GM13977 (cell line): Measurements from ENCODE around the gene ERF.

Experiments
- DNase-seq: peaks from one replicate; pipeline ENCODE4 v3.0.0; 2012; ENCODE audit warnings: low spot score
- in situ Hi-C: fragments of 300-500 bp; cut with MboI; formaldehyde crosslinking; loops from one replicate; pipeline ENCODE4 v1.12.0; 2022; ENCODE audit warnings: low sequenced_read_pairs, low pct_unique_long_range_greater_than_20kb, mixed read lengths, inconsistent platforms; ENCODE audit not compliant: unreplicated experiment
- TF ChIP-seq, protein P1 (sequence below): IDR thresholded peaks from 2 replicates; pipeline ENCODE4 v1.5.1; 2012; ENCODE audit warnings: mild to moderate bottlenecking, control low read depth; ENCODE audit not compliant: insufficient read depth; ENCODE audit errors: extremely low read depth, missing control alignments

The ERF gene

DNA sequence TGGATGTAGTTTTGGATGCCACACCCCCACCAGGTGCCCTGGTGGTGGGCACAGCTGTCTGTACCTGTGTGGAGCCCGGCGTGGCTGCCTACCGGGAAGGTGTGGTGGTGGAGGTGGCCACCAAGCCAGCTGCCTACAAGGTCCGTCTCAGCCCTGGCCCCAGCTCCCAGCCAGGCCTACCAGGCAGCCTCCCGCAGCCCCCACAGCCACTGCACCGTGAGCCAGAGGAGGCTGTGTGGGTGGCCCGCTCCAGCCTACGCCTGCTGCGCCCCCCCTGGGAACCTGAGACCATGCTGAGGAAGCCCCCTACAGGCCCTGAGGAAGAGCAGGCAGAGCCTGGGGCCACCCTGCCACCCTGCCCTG lies 17.6 kb upstream of the ERF start:
- in situ Hi-C loops, result no loop called here
- no peak for DNase-seq
- TF ChIP-seq, protein P1, sequence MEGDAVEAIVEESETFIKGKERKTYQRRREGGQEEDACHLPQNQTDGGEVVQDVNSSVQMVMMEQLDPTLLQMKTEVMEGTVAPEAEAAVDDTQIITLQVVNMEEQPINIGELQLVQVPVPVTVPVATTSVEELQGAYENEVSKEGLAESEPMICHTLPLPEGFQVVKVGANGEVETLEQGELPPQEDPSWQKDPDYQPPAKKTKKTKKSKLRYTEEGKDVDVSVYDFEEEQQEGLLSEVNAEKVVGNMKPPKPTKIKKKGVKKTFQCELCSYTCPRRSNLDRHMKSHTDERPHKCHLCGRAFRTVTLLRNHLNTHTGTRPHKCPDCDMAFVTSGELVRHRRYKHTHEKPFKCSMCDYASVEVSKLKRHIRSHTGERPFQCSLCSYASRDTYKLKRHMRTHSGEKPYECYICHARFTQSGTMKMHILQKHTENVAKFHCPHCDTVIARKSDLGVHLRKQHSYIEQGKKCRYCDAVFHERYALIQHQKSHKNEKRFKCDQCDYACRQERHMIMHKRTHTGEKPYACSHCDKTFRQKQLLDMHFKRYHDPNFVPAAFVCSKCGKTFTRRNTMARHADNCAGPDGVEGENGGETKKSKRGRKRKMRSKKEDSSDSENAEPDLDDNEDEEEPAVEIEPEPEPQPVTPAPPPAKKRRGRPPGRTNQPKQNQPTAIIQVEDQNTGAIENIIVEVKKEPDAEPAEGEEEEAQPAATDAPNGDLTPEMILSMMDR, result no peak

DNA sequence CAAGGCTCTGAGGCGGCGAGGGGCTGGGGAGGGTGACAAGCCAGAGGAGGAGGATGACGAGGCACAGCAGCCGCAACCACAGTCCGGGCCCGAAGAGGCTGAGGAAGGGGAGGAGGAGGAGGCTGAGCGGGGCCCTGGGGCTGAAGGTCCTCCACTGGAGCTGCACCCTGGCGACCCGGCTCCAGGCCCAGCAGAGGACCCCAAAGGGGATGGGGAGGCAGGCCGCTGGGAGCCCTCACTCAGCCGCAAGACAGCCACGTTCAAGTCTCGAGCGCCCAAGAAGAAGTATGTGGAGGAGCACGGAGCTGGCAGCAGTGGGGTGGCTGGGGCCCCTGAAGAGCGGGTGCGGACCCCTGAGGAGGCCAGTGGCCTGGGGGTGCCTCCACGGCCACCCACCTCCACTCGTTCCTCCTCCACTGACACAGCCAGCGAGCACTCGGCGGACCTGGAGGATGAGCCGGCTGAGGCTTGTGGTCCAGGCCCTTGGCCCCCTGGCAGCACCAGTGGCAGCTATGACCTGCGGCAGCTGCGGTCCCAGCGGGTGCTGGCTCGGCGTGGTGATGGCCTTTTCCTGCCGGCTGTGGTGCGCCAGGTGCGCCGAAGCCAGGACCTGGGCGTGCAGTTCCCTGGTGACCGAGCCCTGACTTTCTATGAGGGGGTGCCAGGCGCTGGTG lies 17.1 kb upstream of the ERF start:
- DNase-seq, result no peak
- in situ Hi-C loops, result no loop called here
- TF ChIP-seq, protein P1, result no peak

DNA sequence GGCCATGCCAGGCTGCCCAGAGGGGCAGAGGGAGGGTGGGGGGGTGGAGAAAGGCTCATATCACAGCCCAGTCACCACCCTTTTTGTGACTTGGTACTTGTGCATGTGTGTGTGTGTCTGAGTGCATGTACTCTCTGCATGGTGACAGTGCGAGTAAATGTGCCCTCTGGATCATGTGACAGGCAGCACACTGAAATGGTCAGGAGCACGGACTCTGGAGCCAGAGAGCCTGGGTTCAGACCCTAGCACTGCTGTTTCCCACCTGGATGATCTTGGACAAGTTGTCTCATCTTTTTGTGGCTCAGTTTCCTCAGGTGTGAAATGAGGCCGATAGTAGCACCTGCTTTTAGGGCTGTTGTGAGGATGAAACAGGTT lies 16.1 kb upstream of the ERF start:
- TF ChIP-seq, protein P1, result no peak
- no peak for DNase-seq
- in situ Hi-C loops, result no loop called here

DNA sequence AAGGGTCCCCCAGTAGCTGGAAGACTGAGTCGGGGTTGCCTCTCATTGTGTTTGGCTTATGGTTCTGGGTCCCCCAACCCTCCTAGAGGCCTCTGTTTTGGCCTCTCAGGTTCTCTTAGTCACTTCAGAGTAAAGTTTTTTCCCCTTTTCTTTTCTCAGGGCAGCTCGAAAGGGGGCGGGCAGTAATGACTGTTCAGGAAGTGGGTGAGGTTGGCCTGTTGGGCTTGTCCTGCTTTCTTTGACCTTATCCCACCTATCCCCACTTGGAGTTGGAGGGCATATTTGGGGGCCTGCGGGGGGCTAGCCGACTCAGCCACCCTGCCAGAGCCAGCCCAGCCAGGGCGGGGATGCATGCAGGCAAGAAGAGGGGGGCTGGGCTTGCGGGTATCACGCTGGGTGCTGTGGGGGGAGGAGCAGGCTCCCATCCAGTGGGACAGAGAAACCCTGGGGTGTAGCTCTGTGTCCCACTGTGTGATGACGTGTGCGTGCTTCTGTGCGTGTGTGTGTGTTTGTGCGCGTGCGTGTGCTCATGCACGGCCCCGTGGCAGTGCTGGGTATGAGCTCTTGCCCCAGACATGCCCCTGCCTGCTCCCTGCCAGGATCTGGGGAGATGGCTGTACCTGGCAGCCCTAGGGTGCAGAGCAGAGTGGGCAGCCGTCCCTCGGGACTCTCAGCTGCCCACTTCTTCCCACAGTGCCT lies 15.6 kb upstream of the ERF start:
- TF ChIP-seq, protein P1, result no peak
- in situ Hi-C loops, result no loop called here

DNA sequence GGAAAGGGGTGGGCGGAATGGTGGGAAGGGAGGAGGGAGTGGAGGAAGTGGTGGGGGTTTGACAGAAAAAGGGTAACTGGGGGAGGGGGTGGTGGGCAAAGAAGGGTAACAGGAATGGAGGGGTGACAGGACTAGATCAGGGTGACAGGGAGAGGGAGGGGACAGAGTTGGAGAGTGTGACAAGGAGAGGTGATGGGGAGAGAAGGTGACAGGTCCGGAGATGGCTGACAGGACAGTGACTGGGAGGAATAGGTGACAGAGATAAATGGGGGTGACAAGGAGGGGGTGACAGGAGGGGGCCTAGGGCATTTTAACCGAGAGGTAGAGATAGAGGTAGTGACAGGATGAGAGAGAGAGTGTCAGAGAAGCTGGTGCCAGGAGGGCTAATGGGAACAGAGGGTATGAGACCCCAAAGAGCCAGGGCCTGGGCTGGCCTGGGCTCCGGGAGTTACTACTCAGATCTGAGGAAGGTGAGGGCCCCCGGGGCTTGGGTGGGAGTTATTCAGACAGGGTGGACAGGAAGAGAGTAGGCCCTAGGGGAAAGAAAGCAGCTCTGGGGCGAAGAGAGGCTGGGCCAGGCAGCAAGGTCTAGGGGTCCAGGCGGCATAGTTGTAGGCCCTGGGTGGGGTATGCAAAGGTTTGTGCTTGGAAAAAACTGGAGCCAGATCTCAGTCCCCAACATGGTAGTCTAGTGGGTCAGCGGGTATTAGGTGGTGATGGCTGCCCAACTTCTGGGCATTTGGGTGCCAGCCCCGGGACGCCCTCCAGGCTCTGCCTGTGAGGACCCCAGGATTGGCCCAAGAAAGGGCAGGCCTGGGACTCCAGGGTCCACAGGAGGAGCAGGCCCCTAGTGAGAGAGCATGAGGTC lies 14.8 kb upstream of the ERF start:
- TF ChIP-seq, protein P1, result no peak
- no peak for DNase-seq
- in situ Hi-C loops, result no loop called here

More for the DNA sequence above, 15.6 kb upstream of the ERF start:
- DNase-seq, result peak; percentile 70

DNA sequence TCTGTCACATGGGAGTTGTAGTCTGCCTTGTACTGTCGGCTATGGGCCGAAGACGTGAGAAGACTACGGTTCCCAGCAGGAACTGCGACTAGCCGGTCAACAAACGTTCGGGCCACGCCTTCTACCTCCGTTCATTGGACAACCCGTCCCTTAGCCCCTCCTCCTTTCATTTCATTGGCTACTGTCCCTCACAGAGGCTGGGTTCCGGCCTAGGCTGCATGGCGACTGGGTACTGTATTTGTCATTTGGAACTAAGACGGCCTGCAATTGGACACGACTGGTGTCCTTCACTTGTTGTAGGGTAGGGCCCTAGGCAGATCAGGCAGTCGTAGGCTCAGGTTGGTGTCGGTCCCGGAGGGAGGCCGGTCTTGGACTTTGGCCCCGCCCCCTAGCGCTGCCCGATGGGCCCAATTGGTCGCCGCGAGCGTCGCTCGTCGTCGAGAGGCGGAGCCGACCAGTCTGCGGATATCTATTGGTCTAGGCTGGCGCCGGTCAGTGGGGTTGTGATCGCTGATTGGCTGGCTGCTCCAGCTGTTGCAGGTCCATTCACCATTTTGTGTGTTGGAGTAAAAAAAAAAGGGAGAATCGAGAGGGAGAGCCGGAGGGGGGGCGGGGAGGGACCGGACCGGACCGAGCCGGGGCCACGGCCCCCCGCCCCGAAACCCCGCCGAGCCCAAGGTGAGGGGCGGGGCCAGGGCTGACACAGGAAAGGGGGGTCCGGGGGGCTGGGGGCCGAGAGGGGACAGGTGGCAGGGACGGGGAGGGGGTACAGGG lies 14.0 kb upstream of the ERF start, which contains the start of gene CIC:
CIC (plus strand) TSS at position 549 of the 774 bp plus-strand sequence. CDS start 2,532 bp downstream, outside the sequence.
- peak; percentile 97 for DNase-seq
- TF ChIP-seq, protein P1, result no peak
- in situ Hi-C loops, result no loop called here
